ENCODE measurements around the gene PNPO.

PNPO gene

DNA sequence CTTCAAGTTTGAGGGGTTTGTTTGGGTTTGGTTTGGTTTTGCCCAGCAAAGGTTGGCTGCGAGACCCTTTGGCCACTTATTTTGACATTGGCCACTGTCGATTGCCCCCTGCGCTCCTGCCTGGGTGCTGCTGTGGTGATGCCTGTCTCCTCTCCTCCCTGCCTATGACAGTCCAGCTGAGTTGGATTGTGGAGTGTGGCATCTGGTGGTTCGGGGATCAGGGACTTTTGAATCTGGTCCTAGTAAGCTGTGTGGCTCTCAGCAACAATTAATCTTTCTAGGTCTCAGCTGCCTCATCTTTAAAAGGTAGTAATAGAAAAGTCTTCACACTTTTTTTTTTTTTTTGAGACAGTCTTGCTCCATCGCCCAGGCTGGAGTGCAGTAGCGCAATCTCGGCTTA is 56.7 kb downstream of the PNPO start:
- no peak overlapping the region for H3K9ac ChIP-seq (ENCODE audit: low read length)
- no peaks in the 10 kb centered on the region for H3K9me3 ChIP-seq (ENCODE audit: insufficient read depth, low read length)
- no peaks in the 10 kb centered on the region for H3K27me3 ChIP-seq (ENCODE audit: low read length)
- no peak overlapping the region for H3K27ac ChIP-seq (ENCODE audit: low read depth, low read length)
- H2AFZ ChIP-seq (ENCODE audit: low read depth, low read length, severe bottlenecking) = no peak overlapping the region
- no peaks in the 10 kb centered on the region for H4K20me1 ChIP-seq (ENCODE audit: low read depth, low read length)
- no peaks in the 10 kb centered on the region for H3K9me2 ChIP-seq (replicated peaks; ENCODE audit: insufficient read depth, low read length)
- H3F3A ChIP-seq (ENCODE audit: insufficient read depth) = no peaks in the 10 kb centered on the region
- no peaks in the 10 kb centered on the region for H3K36me3 ChIP-seq (ENCODE audit: low read length)
- TF ChIP-seq EZH2phosphoT487 (conservative IDR thresholded peaks at IDR 0.05; ENCODE audit: low read length) = no peak
- TF ChIP-seq CTCF (IDR thresholded peaks at IDR 0.05; ENCODE audit: insufficient read depth, low read length, poor library complexity, severe bottlenecking) = no peak
- H3K4me3 ChIP-seq (ENCODE audit: insufficient read depth, low read length, poor library complexity, severe bottlenecking) = no peak overlapping the region
- no peak overlapping the region for H3K4me2 ChIP-seq (ENCODE audit: low read depth, low read length, poor library complexity, severe bottlenecking)
- H3K79me2 ChIP-seq (ENCODE audit: insufficient read depth, low read length) = no peaks in the 10 kb centered on the region

Measured in SU-DHL-6 (cell line).